HG03196 (cell line): ENCODE results near the gene HAS3.
"Not testable (repeated sequence)": the region's sequence is repeated elsewhere in the genome, so short reads cannot be mapped to it uniquely, and the experiment has no call there.

ENCODE experiments used
- ATAC-seq: cut with Tn5 transposase; IDR thresholded peaks from one replicate; pipeline ENCODE4 v1.9.1; 2021; ENCODE audit not compliant: unreplicated experiment

Gene HAS3

GRCh38 chr16:69141014-69141413 is 35.6 kb downstream of the HAS3 start:
- ATAC-seq = no peak

GRCh38 chr16:69141936-69142335 is 36.5 kb downstream of the HAS3 start:
- ATAC-seq = no peak

- no peak for ATAC-seq
These were observed 37.7 kb downstream of the HAS3 start for GRCh38 chr16:69143116-69143515.

- ATAC-seq = no peak
These were observed 40.2 kb downstream of the HAS3 start for GRCh38 chr16:69145658-69146057.

- ATAC-seq = not testable (repeated sequence)
These were observed 44.2 kb downstream of the HAS3 start for GRCh38 chr16:69149621-69150020.

GRCh38 chr16:69150146-69150865 is 44.9 kb downstream of the HAS3 start:
- no peak for ATAC-seq

GRCh38 chr16:69157196-69157595 is 51.7 kb downstream of the HAS3 start:
- ATAC-seq = no peak

- ATAC-seq = no peak
These were observed 54.7 kb downstream of the HAS3 start for GRCh38 chr16:69160192-69160591.

GRCh38 chr16:69165584-69165983 is 60.1 kb downstream of the HAS3 start:
- ATAC-seq = no peak

GRCh38 chr16:69166221-69166833 is 60.9 kb downstream of the HAS3 start:
- no peak for ATAC-seq

GRCh38 chr16:69166946-69167930 is 61.8 kb downstream of the HAS3 start:
- ATAC-seq = no peak
